ENCODE results near the gene GNAI3. TPM values are rescaled to one million over a fixed set of nuclear protein-coding genes. Genes with fewer than 3 reads are reported as not detected.

Gene GNAI3
- total and polyA plus RNA-seq, 12 donors, result 1.6 to 3.6 (median 2.7) TPM

GRCh38 chr1:109653306-109653705 is 104.9 kb downstream of the GNAI3 start:
- intact Hi-C loops (cut with DNase I), result loop anchor here in 1 of 10 donors (10.0 kb wide), 1 partner anchor 331 kb away; the partner anchor contains the start of gene AHCYL1
- peaks cover 0 to 30% (median 11%) of the 10 kb centered on the region in 9 donors for H3K4me1 ChIP-seq
- DNase-seq (no peak), ATAC-seq (no peak)
- no peaks in the 10 kb centered on the region for H3K27me3 ChIP-seq
- no peak overlapping the region for H3K4me3 ChIP-seq
- peaks cover 0 to 6% (median 0%) of the 10 kb centered on the region in 9 donors for H3K36me3 ChIP-seq
- no peaks in the 10 kb centered on the region for H3K9me3 ChIP-seq
- TF ChIP-seq CTCF (IDR thresholded peaks at IDR 0.05), result no peak
- 87 to 92% methylated on average over 2 of the region's 2 CpGs for WGBS, 2 donors
- no peak overlapping the region for H3K27ac ChIP-seq

- ATAC-seq, result no peak
- Histone ChIP-seq H3K9me3 (no peaks in the 10 kb centered on the region), H3K36me3 (peaks cover 0 to 18% (median 4%) of the 10 kb centered on the region in 9 donors), H3K27ac (no peak overlapping the region), H3K4me3 (no peak overlapping the region), H3K27me3 (no peaks in the 10 kb centered on the region), H3K4me1 (peaks cover 0 to 32% (median 11%) of the 10 kb centered on the region in 9 donors)
- WGBS, 2 donors, result 89 to 92% methylated on average over 12 of the region's 12 CpGs
- no peak for DNase-seq
- intact Hi-C loops (cut with DNase I), result loop anchor here in 1 of 10 donors (10.0 kb wide), 1 partner anchor 330 kb away; the partner anchor contains the start of gene AHCYL1
- TF ChIP-seq CTCF (IDR thresholded peaks at IDR 0.05), result no peak
These were observed 106.1 kb downstream of the GNAI3 start for GRCh38 chr1:109654519-109654918.

- Histone ChIP-seq H3K4me1 (peaks cover 0 to 34% (median 11%) of the 10 kb centered on the region in 9 donors), H3K27me3 (no peaks in the 10 kb centered on the region), H3K36me3 (peaks cover 0 to 29% (median 9%) of the 10 kb centered on the region in 9 donors), H3K9me3 (no peaks in the 10 kb centered on the region), H3K27ac (peak within 1 kb of the TSS; percentile 59 to 96 (median 88)), H3K4me3 (peak within 1 kb of the TSS; percentile 54 to 83 (median 70))
- WGBS, 2 donors, result 0 to 1% methylated on average over 54 of the region's 54 CpGs
- intact Hi-C loops (cut with DNase I), result loop anchor here in 2 of 10 donors (5.0 to 10.0 kb wide), 2 partner anchors 329 to 331 kb away; partner anchors contain the start of gene AHCYL1 (in 1 of the 2)
- ATAC-seq (peak; percentile 93 to 98 (median 96)), DNase-seq (peak; percentile 88 to 90)
- peak in 2 of 9 donors; percentile 27 to 34 for TF ChIP-seq CTCF (IDR thresholded peaks at IDR 0.05)
These were observed 107.5 kb downstream of the GNAI3 start, which contains the start of gene GSTM4 for GRCh38 chr1:109655615-109656519. Gene GSTM4 (plus strand): TSS chr1:109656099. CDS start chr1:109656390, 291 bp downstream.

GRCh38 chr1:109657395-109657794 is 109.0 kb downstream of the GNAI3 start:
- H3K9me3 ChIP-seq, result no peaks in the 10 kb centered on the region
- no peaks in the 10 kb centered on the region for H3K27me3 ChIP-seq
- ATAC-seq (no peak), DNase-seq (no peak)
- H3K4me1 ChIP-seq, result peaks cover 0 to 34% (median 11%) of the 10 kb centered on the region in 9 donors
- no peak for TF ChIP-seq CTCF (IDR thresholded peaks at IDR 0.05)
- intact Hi-C loops (cut with DNase I), result loop anchor here in 2 of 10 donors (5.0 to 10.0 kb wide), 2 partner anchors 327 to 330 kb away; partner anchors contain the start of gene AHCYL1 (in 1 of the 2)
- no peak overlapping the region for H3K4me3 ChIP-seq
- H3K27ac ChIP-seq, result no peak overlapping the region
- peaks cover 0 to 44% (median 9%) of the 10 kb centered on the region in 9 donors for H3K36me3 ChIP-seq
- 94 to 96% methylated on average over 4 of the region's 4 CpGs for WGBS, 2 donors
